Thoracic aorta (tissue), 2 donors: Measurements from ENCODE around the gene TESMIN. TPM values are rescaled to one million over a fixed set of nuclear protein-coding genes. Genes with fewer than 3 reads are reported as not detected.

Experiments
- ATAC-seq: fragments of 150-250 bp; one replicate; pipeline ENCODE4 v1.8.0; 2017; ENCODE audit warnings: low read depth; ENCODE audit not compliant: insufficient number of reproducible peaks, low FRiP score
- DNase-seq: peaks from one replicate; pipeline ENCODE4 v3.0.0-alpha.2; 2020; ENCODE audit warnings: low spot score
- H3K27ac ChIP-seq, 2 donors: fragments of 200-600 bp; sonication (generic); 1 replicate in 1 of 2; 2 replicates in 1 of 2; pipeline ENCODE4 v1.5.1; 2016; ENCODE audit warnings: mild to moderate bottlenecking in 2 of 2, moderate library complexity in 2 of 2
- H3K27me3 ChIP-seq: fragments of 200-600 bp; sonication (generic); replicated peaks from 2 replicates; pipeline ENCODE4 v1.6.0; 2016; ENCODE audit warnings: mild to moderate bottlenecking; ENCODE audit not compliant: insufficient read depth
- H3K36me3 ChIP-seq: fragments of 200-600 bp; sonication (generic); one replicate; pipeline ENCODE4 v1.5.1; 2016
- H3K4me1 ChIP-seq, 2 donors: fragments of 200-600 bp; sonication (generic); 1 replicate in 1 of 2; 2 replicates in 1 of 2; pipeline versions ENCODE4 v1.5.1 to v1.6.0; 2016; ENCODE audit warnings: low read depth in 2 of 2, mild to moderate bottlenecking in 1 of 2; ENCODE audit not compliant: control insufficient read depth in 1 of 2
- H3K4me3 ChIP-seq: fragments of 200-600 bp; sonication (generic); 2 replicates; pipeline ENCODE4 v1.5.1; 2016; ENCODE audit warnings: mild to moderate bottlenecking
- H3K9me3 ChIP-seq: fragments of 200-600 bp; sonication (generic); 2 replicates; pipeline ENCODE4 v1.5.1; 2016
- total RNA-seq, 2 donors: library from RNA; depleted of rRNA; stranded (reverse); fragments of >200 nt; gene quantifications; one replicate each; pipeline versions ENCODE4 v1.1.0 to v1.2.3, GENCODE V29; 2016
- TF ChIP-seq, protein P1 (sequence below): fragments of 200-600 bp; sonication (generic); IDR thresholded peaks from one replicate; pipeline ENCODE4 v1.5.1; 2019; ENCODE audit warnings: antibody characterized with exemption

The TESMIN gene
- total RNA-seq, 2 donors from 2014 or later, result 2.8 TPM; not detected in 1

DNA sequence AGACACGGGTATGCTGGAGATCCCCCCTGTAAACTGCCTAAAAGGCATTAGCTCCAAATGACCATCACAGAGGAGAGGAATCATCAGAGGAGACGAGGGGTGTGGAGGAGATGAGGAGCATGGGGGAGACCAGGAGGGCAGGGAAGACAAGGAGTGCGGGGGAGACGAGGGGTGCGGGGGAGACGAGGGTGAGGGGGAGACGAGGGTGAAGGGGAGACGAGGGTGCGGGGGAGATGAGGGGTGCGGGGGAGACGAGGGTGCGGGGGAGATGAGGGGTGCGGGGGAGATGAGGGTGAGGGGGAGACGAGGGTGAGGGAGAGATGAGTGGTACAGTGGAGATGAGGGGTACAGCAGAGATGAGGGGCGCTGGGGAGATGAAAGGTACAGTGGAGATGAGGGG, 84.5 kb downstream of the TESMIN start:
- TF ChIP-seq, protein P1, sequence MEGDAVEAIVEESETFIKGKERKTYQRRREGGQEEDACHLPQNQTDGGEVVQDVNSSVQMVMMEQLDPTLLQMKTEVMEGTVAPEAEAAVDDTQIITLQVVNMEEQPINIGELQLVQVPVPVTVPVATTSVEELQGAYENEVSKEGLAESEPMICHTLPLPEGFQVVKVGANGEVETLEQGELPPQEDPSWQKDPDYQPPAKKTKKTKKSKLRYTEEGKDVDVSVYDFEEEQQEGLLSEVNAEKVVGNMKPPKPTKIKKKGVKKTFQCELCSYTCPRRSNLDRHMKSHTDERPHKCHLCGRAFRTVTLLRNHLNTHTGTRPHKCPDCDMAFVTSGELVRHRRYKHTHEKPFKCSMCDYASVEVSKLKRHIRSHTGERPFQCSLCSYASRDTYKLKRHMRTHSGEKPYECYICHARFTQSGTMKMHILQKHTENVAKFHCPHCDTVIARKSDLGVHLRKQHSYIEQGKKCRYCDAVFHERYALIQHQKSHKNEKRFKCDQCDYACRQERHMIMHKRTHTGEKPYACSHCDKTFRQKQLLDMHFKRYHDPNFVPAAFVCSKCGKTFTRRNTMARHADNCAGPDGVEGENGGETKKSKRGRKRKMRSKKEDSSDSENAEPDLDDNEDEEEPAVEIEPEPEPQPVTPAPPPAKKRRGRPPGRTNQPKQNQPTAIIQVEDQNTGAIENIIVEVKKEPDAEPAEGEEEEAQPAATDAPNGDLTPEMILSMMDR, result no peak
- ATAC-seq, result no peak
- H3K4me1 ChIP-seq, result no peaks in the 10 kb centered on the region
- no peaks in the 10 kb centered on the region for H3K27me3 ChIP-seq
- no peaks in the 10 kb centered on the region for H3K36me3 ChIP-seq
- no peaks in the 10 kb centered on the region for H3K9me3 ChIP-seq
- no peak overlapping the region for H3K4me3 ChIP-seq
- H3K27ac ChIP-seq, result no peak overlapping the region
- DNase-seq, result no peak

DNA sequence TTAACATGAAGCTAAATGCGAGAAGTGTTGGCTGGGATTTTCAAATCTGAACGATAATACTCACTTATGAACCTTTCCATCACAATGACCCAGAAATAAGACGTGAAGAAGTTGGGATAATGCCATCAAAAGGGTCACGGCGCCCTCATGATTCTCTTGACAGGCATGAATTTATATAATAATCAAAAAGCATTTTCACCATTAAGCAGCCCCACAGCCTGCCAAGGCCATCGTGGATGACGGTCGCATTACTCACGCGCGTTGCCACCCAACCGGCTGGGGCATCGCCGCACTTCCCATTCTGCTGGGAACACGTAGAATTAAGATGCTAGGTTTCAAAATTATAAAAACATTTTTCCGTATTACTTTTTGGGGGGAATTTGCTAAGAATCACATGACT, 85.9 kb downstream of the TESMIN start:
- H3K27me3 ChIP-seq, result no peaks in the 10 kb centered on the region
- no peak overlapping the region for H3K27ac ChIP-seq
- H3K4me3 ChIP-seq, result no peak overlapping the region
- no peaks in the 10 kb centered on the region for H3K36me3 ChIP-seq
- H3K9me3 ChIP-seq, result no peaks in the 10 kb centered on the region
- ATAC-seq (no peak), DNase-seq (no peak)
- no peaks in the 10 kb centered on the region for H3K4me1 ChIP-seq
- TF ChIP-seq, protein P1, result no peak

DNA sequence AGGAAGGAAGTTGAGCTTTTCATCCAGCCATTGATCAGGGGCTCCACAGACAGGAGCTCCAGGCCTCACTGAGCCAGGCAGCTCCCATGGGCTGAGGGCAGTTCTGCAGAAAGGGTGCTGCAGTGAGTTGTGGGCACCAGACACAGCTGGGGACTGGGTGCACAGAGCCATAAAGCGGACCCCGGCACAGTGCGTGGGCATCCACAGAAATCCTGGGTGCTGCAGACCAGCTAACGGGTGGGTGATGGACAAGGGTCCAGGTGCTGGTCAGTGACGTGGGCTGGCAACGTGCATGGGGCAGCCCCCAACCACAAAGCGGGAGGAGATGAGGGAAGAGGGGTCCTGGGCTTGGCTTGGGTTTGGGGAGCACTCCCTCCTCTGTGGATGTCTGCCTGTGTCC, 86.4 kb downstream of the TESMIN start:
- Histone ChIP-seq H3K9me3 (no peaks in the 10 kb centered on the region), H3K36me3 (no peaks in the 10 kb centered on the region), H3K4me3 (no peak overlapping the region), H3K4me1 (no peaks in the 10 kb centered on the region), H3K27ac (no peak overlapping the region), H3K27me3 (no peaks in the 10 kb centered on the region)
- ATAC-seq (no peak), DNase-seq (no peak)
- TF ChIP-seq, protein P1, result no peak

DNA sequence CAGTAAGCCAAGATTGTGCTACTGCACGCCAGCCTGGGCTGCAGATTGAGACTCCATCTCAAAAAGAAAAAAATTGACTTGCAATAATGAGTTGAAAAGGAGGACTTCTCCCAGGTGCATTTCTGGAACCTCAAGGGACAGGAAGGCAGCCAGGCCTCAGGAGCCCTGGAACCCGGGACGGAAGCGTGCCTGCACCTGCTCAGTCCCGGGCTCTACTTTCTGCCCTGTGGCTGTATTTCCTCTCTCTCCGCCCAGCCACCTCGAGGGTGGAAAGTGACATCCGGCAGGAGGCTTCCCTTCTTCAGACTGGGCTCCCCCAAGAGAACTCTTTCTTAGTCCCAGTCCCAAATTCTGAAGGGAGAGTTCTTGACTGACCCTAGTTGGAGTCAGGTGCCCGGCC, 87.2 kb downstream of the TESMIN start:
- H3K4me1 ChIP-seq, result no peaks in the 10 kb centered on the region
- H3K36me3 ChIP-seq, result no peaks in the 10 kb centered on the region
- no peaks in the 10 kb centered on the region for H3K27me3 ChIP-seq
- DNase-seq (no peak), ATAC-seq (no peak)
- no peaks in the 10 kb centered on the region for H3K9me3 ChIP-seq
- H3K27ac ChIP-seq, result no peak overlapping the region
- no peak overlapping the region for H3K4me3 ChIP-seq
- TF ChIP-seq, protein P1, result no peak

DNA sequence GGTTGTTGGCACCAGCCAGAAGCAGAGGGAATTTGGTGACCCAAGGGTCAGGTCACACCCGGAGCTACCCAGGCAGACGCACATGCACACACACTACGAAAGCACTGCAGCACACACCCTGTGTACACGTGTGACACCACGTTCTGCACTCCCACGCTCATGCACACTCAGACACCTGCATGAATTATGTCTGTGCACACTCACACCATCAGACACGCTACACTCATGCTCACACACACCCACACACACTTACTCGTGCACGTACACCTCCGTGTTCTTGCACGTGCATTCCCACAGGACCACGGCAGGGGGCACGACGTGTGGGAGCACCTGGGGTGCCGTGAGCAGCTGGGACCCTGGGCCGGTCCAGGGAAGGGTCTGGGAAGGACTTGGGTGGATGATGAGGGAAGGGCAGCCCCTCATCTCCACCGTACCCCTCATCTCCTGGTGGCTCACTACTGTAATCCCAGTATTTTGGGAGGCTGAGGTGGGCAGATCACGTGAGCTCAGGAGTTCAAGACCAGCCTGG, 87.8 kb downstream of the TESMIN start:
- Histone ChIP-seq H3K27ac (no peak overlapping the region), H3K4me1 (no peaks in the 10 kb centered on the region), H3K36me3 (no peaks in the 10 kb centered on the region), H3K4me3 (no peak overlapping the region), H3K27me3 (no peaks in the 10 kb centered on the region), H3K9me3 (no peaks in the 10 kb centered on the region)
- TF ChIP-seq, protein P1, result no peak
- DNase-seq (no peak), ATAC-seq (no peak)
